Left colon (tissue), 2 donors: Measurements from ENCODE around the gene GXYLT2. TPM values are rescaled to one million over a fixed set of nuclear protein-coding genes. Genes with fewer than 3 reads are reported as not detected.
"Not testable (repeated sequence)": the region's sequence is repeated elsewhere in the genome, so short reads cannot be mapped to it uniquely, and the experiment has no call there.

Experiments used
- ATAC-seq: fragments of 200-7000 bp; cut with Tn5 transposase; one replicate; pipeline ENCODE4 v1.9.1; 2020; ENCODE audit warnings: mild to moderate bottlenecking, moderate library complexity
- DNase-seq, 2 donors: peaks; one replicate each; pipeline ENCODE4 v3.0.0-alpha.2; 2020
- intact Hi-C, 2 donors: fragments of 100-400 bp; cut with DNase I in 1 of 2; cut with micrococcal nuclease in 1 of 2; formaldehyde crosslinking; loops; one replicate each; pipeline versions ENCODE4 v1.11.2 to v1.14.0; 2022; cut with DNase I, micrococcal nuclease
- total RNA-seq, 2 donors: library from RNA; stranded (reverse); fragmentation: NEBNext Ultra II Directional; extraction: Animal tissue kit (Norgen Biotek cat#: 25700); gene quantifications; one replicate each; pipeline ENCODE4 v1.2.1, GENCODE V29; 2021
- donor health status: DM: no; HTN: no; CAD: no.
- donor health status: DM: yes; HTN: yes; CAD: no.

GXYLT2 gene
- total RNA-seq, 2 donors from 2014 or later = 3.3 to 12.6 TPM

- DNase-seq = no peak
- no peak for ATAC-seq
- intact Hi-C loops = no loop called here
Observed at GRCh38 chr3:72919520-72919919, 31.7 kb downstream of the GXYLT2 start.

- ATAC-seq = no peak
- no peak for DNase-seq
- intact Hi-C loops = no loop called here
Observed at GRCh38 chr3:72924055-72924454, 36.2 kb downstream of the GXYLT2 start.

- ATAC-seq, intact Hi-C loops, DNase-seq: not testable (repeated sequence)
Observed at GRCh38 chr3:72928781-72929735, 41.2 kb downstream of the GXYLT2 start.

- intact Hi-C loops = loop anchor here in 1 of 2 donors (10.0 kb wide), 2 partner anchors 124 to 154 kb away; no protein-coding TSS in a partner anchor
- DNase-seq = peak in 1 of 2 donors; percentile 33
- ATAC-seq = peak; percentile 99
Observed at GRCh38 chr3:72930754-72931153, 42.9 kb downstream of the GXYLT2 start.

- intact Hi-C loops = loop anchor here in 1 of 2 donors (10.0 kb wide), 2 partner anchors 122 to 152 kb away; no protein-coding TSS in a partner anchor
- ATAC-seq (no peak), DNase-seq (no peak)
Observed at GRCh38 chr3:72932416-72932815, 44.6 kb downstream of the GXYLT2 start.

- peak; percentile 72 for ATAC-seq
- no peak for DNase-seq
- intact Hi-C loops = loop anchor here in 1 of 2 donors (10.0 kb wide), 2 partner anchors 116 to 146 kb away; no protein-coding TSS in a partner anchor
Observed at GRCh38 chr3:72938471-72939265, 50.8 kb downstream of the GXYLT2 start.

- intact Hi-C loops = no loop called here
- ATAC-seq (no peak), DNase-seq (no peak)
Observed at GRCh38 chr3:72941245-72941644, 53.4 kb downstream of the GXYLT2 start.

- DNase-seq = no peak
Observed at GRCh38 chr3:72942427-72942826, 54.6 kb downstream of the GXYLT2 start.

GRCh38 chr3:72944696-72945095 is 56.9 kb downstream of the GXYLT2 start:
- intact Hi-C loops = no loop called here
- no peak for DNase-seq
- ATAC-seq = no peak

More at GRCh38 chr3:72942427-72942826, 54.6 kb downstream of the GXYLT2 start:
- peak; percentile 86 for ATAC-seq
- intact Hi-C loops = no loop called here

GRCh38 chr3:72947715-72948490 is 60.1 kb downstream of the GXYLT2 start:
- ATAC-seq (peak; percentile 95), DNase-seq (no peak)
- intact Hi-C loops = no loop called here

- intact Hi-C loops = no loop called here
- ATAC-seq = peak; percentile 38
- no peak for DNase-seq
Observed at GRCh38 chr3:72949016-72949415, 61.2 kb downstream of the GXYLT2 start.

- intact Hi-C loops = no loop called here
- no peak for ATAC-seq
- no peak for DNase-seq
Observed at GRCh38 chr3:72950372-72950771, 62.5 kb downstream of the GXYLT2 start.

GRCh38 chr3:72950801-72951200 is 63.0 kb downstream of the GXYLT2 start:
- peak; percentile 46 for ATAC-seq
- intact Hi-C loops = no loop called here

GRCh38 chr3:72951259-72951722 is 63.4 kb downstream of the GXYLT2 start:
- intact Hi-C loops = no loop called here
- DNase-seq (no peak), ATAC-seq (no peak)

More at GRCh38 chr3:72950801-72951200, 63.0 kb downstream of the GXYLT2 start:
- DNase-seq = no peak

GRCh38 chr3:72953325-72953956 is 65.6 kb downstream of the GXYLT2 start:
- ATAC-seq (no peak), DNase-seq (no peak)
- intact Hi-C loops = no loop called here

- DNase-seq (no peak), ATAC-seq (no peak)
- intact Hi-C loops = no loop called here
Observed at GRCh38 chr3:72957297-72957696, 69.5 kb downstream of the GXYLT2 start.

- intact Hi-C loops = no loop called here
- DNase-seq (no peak), ATAC-seq (no peak)
Observed at GRCh38 chr3:72959336-72959735, 71.5 kb downstream of the GXYLT2 start.
